ENCODE results near the gene ANKS1A. TPM values are rescaled to one million over a fixed set of nuclear protein-coding genes. Genes with fewer than 3 reads are reported as not detected.

Gene ANKS1A
- total RNA-seq, 1 donor from 2014 or later, result 20.9 TPM

- intact Hi-C loops (cut with DNase I), result no loop called here
- TF ChIP-seq CTCF (IDR thresholded peaks at IDR 0.05), result no peak
- peak overlapping the region; percentile 6 to 20 for H3K27ac ChIP-seq
- H3K36me3 ChIP-seq, result peaks cover 96 to 97% of the 10 kb centered on the region in 2 donors
- H3K4me1 ChIP-seq, result no peaks in the 10 kb centered on the region
- H3K4me3 ChIP-seq, result no peak overlapping the region
- no peaks in the 10 kb centered on the region for H3K9me3 ChIP-seq
- peak in 1 of 2 donors; percentile 63 for DNase-seq (ENCODE audit: low spot score in 2 of 2)
- H3K27me3 ChIP-seq, result no peaks in the 10 kb centered on the region
Measured at GRCh38 chr6:35081426-35081851, 192.4 kb downstream of the ANKS1A start.

GRCh38 chr6:35082046-35082732, 193.1 kb downstream of the ANKS1A start:
- Histone ChIP-seq H3K27ac (no peak overlapping the region), H3K36me3 (peaks cover 99 to 100% of the 10 kb centered on the region in 2 donors)
- TF ChIP-seq CTCF (IDR thresholded peaks at IDR 0.05), result no peak

GRCh38 chr6:35082733-35083403, 193.8 kb downstream of the ANKS1A start:
- Histone ChIP-seq H3K9me3 (no peaks in the 10 kb centered on the region), H3K36me3 (peaks cover 99 to 100% of the 10 kb centered on the region in 2 donors), H3K4me3 (no peak overlapping the region), H3K27ac (no peak overlapping the region), H3K27me3 (no peaks in the 10 kb centered on the region), H3K4me1 (peaks cover 3 to 7% of the 10 kb centered on the region in 2 donors)
- peak in 1 of 2 donors; percentile 54 for DNase-seq (ENCODE audit: low spot score in 2 of 2)
- no peak for TF ChIP-seq CTCF (IDR thresholded peaks at IDR 0.05)
- intact Hi-C loops (cut with DNase I), result no loop called here

More at GRCh38 chr6:35082046-35082732, 193.1 kb downstream of the ANKS1A start:
- H3K9me3 ChIP-seq, result no peaks in the 10 kb centered on the region
- H3K4me3 ChIP-seq, result no peak overlapping the region
- peak in 1 of 2 donors; percentile 47 for DNase-seq (ENCODE audit: low spot score in 2 of 2)
- intact Hi-C loops (cut with DNase I), result no loop called here
- peaks cover 0 to 4% of the 10 kb centered on the region in 2 donors for H3K4me1 ChIP-seq
- H3K27me3 ChIP-seq, result no peaks in the 10 kb centered on the region

- Histone ChIP-seq H3K27ac (peak overlapping the region in 1 of 2 donors; percentile 17), H3K27me3 (no peaks in the 10 kb centered on the region), H3K36me3 (peaks cover 99 to 100% of the 10 kb centered on the region in 2 donors), H3K4me3 (no peak overlapping the region), H3K9me3 (no peaks in the 10 kb centered on the region), H3K4me1 (peaks cover 9 to 13% of the 10 kb centered on the region in 2 donors)
- no peak for TF ChIP-seq CTCF (IDR thresholded peaks at IDR 0.05)
- DNase-seq (ENCODE audit: low spot score in 2 of 2), result peak in 1 of 2 donors; percentile 37
- intact Hi-C loops (cut with DNase I), result no loop called here
Measured at GRCh38 chr6:35083507-35083906, 194.5 kb downstream of the ANKS1A start.

GRCh38 chr6:35084041-35084491, 195.0 kb downstream of the ANKS1A start:
- no peak for TF ChIP-seq CTCF (IDR thresholded peaks at IDR 0.05)
- Histone ChIP-seq H3K27ac (peak overlapping the region; percentile 17 to 21), H3K4me3 (no peak overlapping the region), H3K4me1 (peaks cover 15 to 18% of the 10 kb centered on the region in 2 donors), H3K27me3 (no peaks in the 10 kb centered on the region), H3K36me3 (peaks cover 98 to 100% of the 10 kb centered on the region in 2 donors), H3K9me3 (no peaks in the 10 kb centered on the region)
- intact Hi-C loops (cut with DNase I), result no loop called here
- peak in 1 of 2 donors; percentile 62 for DNase-seq (ENCODE audit: low spot score in 2 of 2)

Measured in ascending aorta (tissue), 2 donors.